Heart right ventricle (tissue), 16 donors: Measurements from ENCODE around the gene CLCN6. TPM values are rescaled to one million over a fixed set of nuclear protein-coding genes. Genes with fewer than 3 reads are reported as not detected.

ENCODE experiments used
- ATAC-seq, 8 donors: fragments of 200-7000 bp; cut with Tn5 transposase; one replicate each; pipeline ENCODE4 v1.9.1; 2020; ENCODE audit warnings: mild to moderate bottlenecking in 8 of 8, moderate library complexity in 8 of 8, moderate number of reproducible peaks in 1 of 8
- DNase-seq, 2 donors: peaks; one replicate each; pipeline ENCODE4 v3.0.0-alpha.2; 2020
- H3K27ac ChIP-seq, 10 donors: fragments of 200-600 bp; sonication (generic) in 2 of 10; one replicate each; pipeline versions ENCODE4 v1.5.0 to v1.8.0; 2020 to 2022; ENCODE audit warnings: mild to moderate bottlenecking in 3 of 10
- H3K27me3 ChIP-seq, 7 donors: fragments of 200-600 bp; one replicate each; pipeline ENCODE4 v1.8.0; 2021 to 2022; ENCODE audit warnings: mild to moderate bottlenecking in 2 of 7
- H3K36me3 ChIP-seq, 9 donors: fragments of 200-600 bp; sonication (generic) in 1 of 9; one replicate each; pipeline versions ENCODE4 v1.5.0 to v1.8.0; 2020 to 2022; ENCODE audit warnings: mild to moderate bottlenecking in 2 of 9
- H3K4me1 ChIP-seq, 9 donors: fragments of 200-600 bp; sonication (generic) in 1 of 9; one replicate each; pipeline versions ENCODE4 v1.5.0 to v1.8.0; 2020 to 2022; ENCODE audit warnings: mild to moderate bottlenecking in 4 of 9
- H3K4me3 ChIP-seq, 10 donors: fragments of 200-600 bp; sonication (generic) in 2 of 10; one replicate each; pipeline versions ENCODE4 v1.5.0 to v1.8.0; 2020 to 2022; ENCODE audit warnings: mild to moderate bottlenecking in 7 of 10, moderate library complexity in 2 of 10
- H3K9me3 ChIP-seq, 11 donors: fragments of 200-600 bp in 10 of 11; sonication (generic) in 2 of 11; one replicate each; pipeline versions ENCODE4 v1.5.0 to v1.8.0; 2013 to 2022; ENCODE audit warnings: mild to moderate bottlenecking in 2 of 11, control low read depth in 1 of 11, moderate library complexity in 1 of 11
- WGBS, 2 donors: extraction: QIAGEN DNeasy Blood & Tissue Kit; methylation state at CpG; one replicate each; pipeline ENCODE4 v1.1.7; 2013; ENCODE audit warnings: inconsistent platforms in 1 of 2; 5-methylcytosine and 5-hydroxymethylcytosine counted together
- intact Hi-C, 10 donors: fragments of 100-400 bp; cut with DNase I; formaldehyde crosslinking; loops; one replicate each; pipeline versions ENCODE4 v1.11.1 to v1.14.2; 2022
- polyA plus RNA-seq, 2 donors: library from polyadenylated mRNA; stranded (reverse); fragments of 200-250 nt; gene quantifications; one replicate each; pipeline ENCODE4 v1.2.3, GENCODE V29; 2013
- total RNA-seq, 10 donors: library from RNA; stranded (reverse); fragmentation: NEBNext Ultra II Directional in 3 of 10; extraction: Animal tissue kit (Norgen Biotek cat#: 25700) in 3 of 10; gene quantifications; one replicate each; pipeline versions ENCODE4 v1.2.1 to v1.2.4, GENCODE V29; 2021 to 2023
- TF ChIP-seq, protein P1 (sequence below), 9 donors: fragments of 200-600 bp; sonication (generic) in 2 of 9; IDR thresholded peaks; one replicate each; pipeline versions ENCODE4 v1.5.0 to v1.8.0; 2021 to 2022; ENCODE audit warnings: antibody characterized with exemption in 9 of 9, mild to moderate bottlenecking in 5 of 9, moderate library complexity in 1 of 9
- donor health status: Arrhythmogenic right ventricular cardiomyopathy.
- donor health status: ischemic (EF 13 %, LVEDD 7.1; RV severe dilation, severe dysfunction).
- donor health status: healthy with polysubstance abuse.
- donor health status: DM: no; HTN: yes; CAD: no.
- donor health status: DM: no; HTN: no; CAD: no.
- donor health status: ischemic (EF 25% LVEDD 6.9; RV normal size, moderate dysfunction).
- donor health status: ischemic (EF 25% LVEDD 5.7; RV mildly dilated, moderate dysfunction).
- donor health status: healthy.
- donor health status: DM: yes; HTN: yes; CAD: no.
- donor health status: Ischemic cardiomyopathy.
- donor health status: ischemic (EF 35%, LVEDD 5.7; RV mildly dilated, moderate dysfunction).
- donor health status: nonischemic (EF 11% LVEDD 7.7; RV severe dilation, severe dysfunction).
- donor health status: DM: yes; HTN: yes; CAD: no.
- donor health status: PGD.
- donor health status: ischemic (EF 29% LVEDD 5.4; RV normal size, mild dysfunction).
- donor health status: nonischemic (EF 23%, LVEDD 6.1; RV moderate dilation, normal function).

CLCN6 gene
- total and polyA plus RNA-seq, 12 donors: 9.1 to 20.9 (median 16.2) TPM

DNA sequence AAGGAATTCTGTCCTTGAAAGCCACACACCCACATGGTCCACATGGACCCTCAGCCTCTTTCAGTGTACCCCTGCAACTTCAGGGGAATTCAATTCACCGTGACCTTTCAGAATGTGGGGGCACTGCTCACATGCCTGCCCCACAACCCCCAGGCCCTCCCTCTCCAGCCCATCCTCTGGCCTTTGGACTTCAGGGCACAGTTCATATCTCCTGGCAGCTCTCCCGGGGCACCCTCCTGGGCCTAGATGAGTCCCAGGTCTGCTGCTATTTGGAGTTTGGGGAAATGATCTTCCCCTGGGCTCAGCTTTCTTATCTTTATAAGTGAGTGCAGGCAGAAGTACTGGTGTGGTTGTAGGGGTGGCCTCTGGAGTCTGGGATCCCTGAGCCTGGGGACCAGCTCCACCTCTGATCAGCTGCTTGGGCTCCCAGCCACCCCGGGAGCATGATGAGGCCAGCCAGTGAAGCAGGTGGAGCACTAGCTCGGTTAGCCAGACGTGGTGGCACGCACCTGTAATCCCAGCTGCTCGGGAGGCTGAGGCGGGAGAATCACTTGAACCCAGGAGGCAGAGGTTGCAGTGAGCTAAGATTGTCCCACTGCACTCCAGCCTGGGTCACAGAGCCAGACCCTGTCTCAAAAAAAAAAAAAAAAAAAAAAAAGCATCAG lies 28.2 kb upstream of the CLCN6 start:
- peak in 1 of 8 donors; percentile 33 for ATAC-seq

DNA sequence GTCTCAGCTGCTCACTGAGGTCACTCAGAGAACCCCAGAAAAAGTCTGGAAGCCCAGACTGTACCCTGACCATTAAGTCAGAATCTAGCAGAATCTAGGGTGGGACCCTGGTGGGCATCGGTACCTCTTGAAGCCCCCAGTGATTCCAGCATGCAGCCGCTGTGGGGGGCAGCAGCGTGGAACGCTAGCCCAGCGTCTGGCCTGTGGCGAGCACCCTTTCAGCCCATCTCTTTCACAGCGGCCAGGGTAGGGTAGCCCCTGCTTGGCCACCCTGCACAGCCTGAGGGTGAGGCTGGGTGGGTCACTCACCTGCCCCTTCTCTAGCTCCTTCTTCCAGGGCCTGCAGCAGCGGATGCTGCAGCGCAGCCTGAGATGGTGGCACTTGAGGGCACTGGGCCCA lies 27.7 kb upstream of the CLCN6 start:
- Histone ChIP-seq H3K27me3 (no peaks in the 10 kb centered on the region), H3K9me3 (no peaks in the 10 kb centered on the region), H3K4me1 (no peaks in the 10 kb centered on the region), H3K4me3 (no peak overlapping the region), H3K36me3 (no peaks in the 10 kb centered on the region), H3K27ac (no peak overlapping the region)
- 97 to 98% methylated on average over 9 of the region's 9 CpGs for WGBS, 2 donors
- intact Hi-C loops: no loop called here
- TF ChIP-seq, protein P1, sequence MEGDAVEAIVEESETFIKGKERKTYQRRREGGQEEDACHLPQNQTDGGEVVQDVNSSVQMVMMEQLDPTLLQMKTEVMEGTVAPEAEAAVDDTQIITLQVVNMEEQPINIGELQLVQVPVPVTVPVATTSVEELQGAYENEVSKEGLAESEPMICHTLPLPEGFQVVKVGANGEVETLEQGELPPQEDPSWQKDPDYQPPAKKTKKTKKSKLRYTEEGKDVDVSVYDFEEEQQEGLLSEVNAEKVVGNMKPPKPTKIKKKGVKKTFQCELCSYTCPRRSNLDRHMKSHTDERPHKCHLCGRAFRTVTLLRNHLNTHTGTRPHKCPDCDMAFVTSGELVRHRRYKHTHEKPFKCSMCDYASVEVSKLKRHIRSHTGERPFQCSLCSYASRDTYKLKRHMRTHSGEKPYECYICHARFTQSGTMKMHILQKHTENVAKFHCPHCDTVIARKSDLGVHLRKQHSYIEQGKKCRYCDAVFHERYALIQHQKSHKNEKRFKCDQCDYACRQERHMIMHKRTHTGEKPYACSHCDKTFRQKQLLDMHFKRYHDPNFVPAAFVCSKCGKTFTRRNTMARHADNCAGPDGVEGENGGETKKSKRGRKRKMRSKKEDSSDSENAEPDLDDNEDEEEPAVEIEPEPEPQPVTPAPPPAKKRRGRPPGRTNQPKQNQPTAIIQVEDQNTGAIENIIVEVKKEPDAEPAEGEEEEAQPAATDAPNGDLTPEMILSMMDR (IDR thresholded peaks at IDR 0.05): no peak
- ATAC-seq (no peak), DNase-seq (no peak)

More for the DNA sequence above, 28.2 kb upstream of the CLCN6 start:
- Histone ChIP-seq H3K4me1 (no peaks in the 10 kb centered on the region), H3K9me3 (no peaks in the 10 kb centered on the region), H3K27ac (no peak overlapping the region), H3K36me3 (no peaks in the 10 kb centered on the region), H3K27me3 (no peaks in the 10 kb centered on the region), H3K4me3 (no peak overlapping the region)
- intact Hi-C loops: no loop called here
- DNase-seq: no peak
- 82 to 84% methylated on average over 8 of the region's 8 CpGs for WGBS, 2 donors
- TF ChIP-seq, protein P1 (IDR thresholded peaks at IDR 0.05): no peak

DNA sequence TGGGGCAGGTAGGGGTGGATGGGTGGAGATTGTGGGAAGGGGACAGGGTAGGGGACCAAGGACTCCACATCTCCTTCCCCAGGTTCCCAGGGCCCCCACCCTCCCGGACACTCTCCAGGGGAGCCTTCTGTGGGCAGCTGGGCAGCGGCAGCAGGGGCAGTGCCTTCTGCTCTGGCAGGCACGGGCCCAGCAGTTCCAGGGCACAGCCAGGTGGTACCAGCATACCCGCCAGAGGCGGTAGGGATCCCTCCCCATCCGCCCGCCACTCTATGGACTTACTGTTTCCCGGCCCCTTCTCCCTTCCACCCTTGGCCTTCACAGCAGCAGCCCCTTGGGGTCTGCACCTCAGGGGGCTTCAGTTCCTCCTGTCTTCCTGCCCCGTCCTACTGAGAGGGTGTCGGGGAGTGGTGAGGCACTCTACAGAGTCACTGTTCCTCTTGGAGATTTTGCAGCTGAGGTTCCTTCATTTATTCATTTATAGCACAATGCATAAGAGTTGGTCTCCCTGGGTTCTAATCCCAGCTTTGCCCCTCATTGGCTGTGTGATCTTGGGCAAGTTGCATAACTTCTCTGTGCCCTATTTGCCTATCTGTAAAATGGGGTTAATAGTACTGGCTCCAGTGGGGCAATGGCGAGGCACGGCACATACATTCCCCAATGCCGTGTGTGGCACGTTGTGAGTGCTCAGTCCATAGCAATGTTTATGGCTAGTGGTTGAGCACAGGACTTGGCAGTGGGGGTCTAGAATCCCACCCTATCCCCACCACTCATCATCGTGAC lies 27.0 kb upstream of the CLCN6 start:
- H3K36me3 ChIP-seq: no peaks in the 10 kb centered on the region
- no peak overlapping the region for H3K4me3 ChIP-seq
- DNase-seq: no peak

DNA sequence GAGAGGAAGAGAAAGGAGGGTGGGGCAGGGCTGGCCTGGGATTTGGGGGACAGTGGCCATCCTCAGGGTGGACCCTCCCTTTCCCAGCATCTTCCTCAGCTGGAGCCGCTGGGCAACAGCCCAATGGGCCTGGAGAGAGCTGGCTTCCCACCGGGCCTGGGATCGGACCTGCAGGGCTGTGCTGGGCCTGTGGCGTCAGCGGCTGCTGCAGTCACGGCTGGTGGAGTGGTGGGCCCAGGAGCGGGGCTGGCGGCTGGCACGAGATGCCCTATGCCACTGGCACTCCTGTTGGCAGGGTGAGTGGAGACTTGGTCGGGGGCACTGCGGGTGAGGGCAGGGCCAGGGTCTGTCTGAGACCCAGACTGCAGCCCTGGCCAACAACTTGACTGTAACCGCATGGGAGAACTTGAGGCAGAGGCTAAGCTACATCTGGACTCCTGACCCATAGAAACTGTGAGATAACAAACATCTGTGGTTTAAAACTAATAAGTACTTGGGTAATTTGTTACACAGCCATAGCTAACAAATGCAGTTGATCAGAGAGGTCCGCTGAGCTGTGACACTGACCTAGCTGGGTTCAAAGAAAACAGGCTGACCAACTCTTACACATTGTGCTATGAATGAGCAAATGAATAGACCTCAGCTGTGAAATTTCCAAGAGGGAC lies 26.1 kb upstream of the CLCN6 start:
- H3K36me3 ChIP-seq: no peaks in the 10 kb centered on the region
- 87 to 88% methylated on average over 13 of the region's 13 CpGs for WGBS, 2 donors
- no peaks in the 10 kb centered on the region for H3K9me3 ChIP-seq
- intact Hi-C loops: loop anchor here in 1 of 10 donors (5.0 kb wide), 1 partner anchor 43 kb away; the partner anchor contains the start of gene AGTRAP
- DNase-seq (no peak), ATAC-seq (no peak)
- H3K4me1 ChIP-seq: peaks cover 3 to 8% (median 5%) of the 10 kb centered on the region in 9 donors
- no peak overlapping the region for H3K4me3 ChIP-seq
- H3K27me3 ChIP-seq: no peaks in the 10 kb centered on the region
- no peak overlapping the region for H3K27ac ChIP-seq
- TF ChIP-seq, protein P1 (IDR thresholded peaks at IDR 0.05): no peak

More for the DNA sequence above, 27.0 kb upstream of the CLCN6 start:
- TF ChIP-seq, protein P1 (IDR thresholded peaks at IDR 0.05): no peak
- Histone ChIP-seq H3K9me3 (no peaks in the 10 kb centered on the region), H3K4me1 (peaks cover 0 to under 1% (median 0%) of the 10 kb centered on the region in 9 donors), H3K27me3 (no peaks in the 10 kb centered on the region), H3K27ac (no peak overlapping the region)
- intact Hi-C loops: no loop called here
- 92 to 94% methylated on average over 12 to 15 of the region's 15 CpGs for WGBS, 2 donors
- no peak for ATAC-seq
